Right lobe of liver (tissue), 6 donors: ENCODE measurements around the gene HYKK. TPM values are rescaled to one million over a fixed set of nuclear protein-coding genes. Genes with fewer than 3 reads are reported as not detected.
"Not testable (repeated sequence)": the region's sequence is repeated elsewhere in the genome, so short reads cannot be mapped to it uniquely, and the experiment has no call there.

Experiments
- ATAC-seq, 4 donors: fragments of 200-7000 bp; cut with Tn5 transposase; one replicate each; pipeline ENCODE4 v1.9.1; 2020; ENCODE audit warnings: mild to moderate bottlenecking in 4 of 4, moderate library complexity in 4 of 4
- DNase-seq, 3 donors: peaks; one replicate each; pipeline ENCODE4 v3.0.0-alpha.2; 2020
- H3K27ac ChIP-seq, 3 donors: fragments of 200-600 bp; one replicate each; pipeline ENCODE4 v1.8.0; 2022
- H3K27me3 ChIP-seq, 2 donors: fragments of 200-600 bp; one replicate each; pipeline ENCODE4 v1.8.0; 2022
- H3K36me3 ChIP-seq, 4 donors: fragments of 200-600 bp; sonication (generic) in 1 of 4; one replicate each; pipeline versions ENCODE4 v1.5.1 to v1.8.0; 2017 to 2022; ENCODE audit warnings: control low read depth in 1 of 4
- H3K4me1 ChIP-seq, 4 donors: fragments of 200-600 bp; sonication (generic) in 1 of 4; one replicate each; pipeline versions ENCODE4 v1.5.1 to v1.8.0; 2017 to 2022; ENCODE audit warnings: control low read depth in 1 of 4
- H3K4me3 ChIP-seq, 3 donors: fragments of 200-600 bp; one replicate each; pipeline ENCODE4 v1.8.0; 2022
- H3K9me3 ChIP-seq, 4 donors: fragments of 200-600 bp; sonication (generic) in 1 of 4; one replicate each; pipeline versions ENCODE4 v1.5.1 to v1.8.0; 2017 to 2022; ENCODE audit warnings: control low read depth in 1 of 4
- CTCF ChIP-seq, 4 donors: fragments of 200-600 bp in 3 of 4; fragments of 450-650 bp in 1 of 4; IDR thresholded peaks; one replicate each; pipeline versions ENCODE4 v1.5.1 to v1.8.0; 2016 to 2022; ENCODE audit warnings: antibody characterized with exemption in 4 of 4, mild to moderate bottlenecking in 2 of 4
- POLR2A ChIP-seq: fragments of 450-650 bp; IDR thresholded peaks from one replicate; pipeline ENCODE4 v1.6.1; 2017; ENCODE audit warnings: antibody characterized with exemption, mild to moderate bottlenecking
- WGBS: methylation state at CpG from one replicate; pipeline ENCODE4 v1.1.6; 2018; ENCODE audit warnings: low coverage, low lambda C conversion rate; ENCODE audit not compliant: insufficient coverage; ENCODE audit errors: missing lambda C conversion rate; 5-methylcytosine and 5-hydroxymethylcytosine counted together
- intact Hi-C, 2 donors: fragments of 100-400 bp; cut with DNase I; formaldehyde crosslinking; loops; one replicate each; pipeline versions ENCODE4 v1.11.2 to v1.14.1; 2022
- total RNA-seq, 6 experiments: library from RNA; depleted of rRNA in 2 of 6; stranded (reverse); fragments of >200 nt in 2 of 6; fragmentation: NEBNext Ultra II Directional in 3 of 6; extraction: Animal tissue kit (Norgen Biotek cat#: 25700) in 3 of 6; gene quantifications; one replicate each; pipeline versions ENCODE4 v1.1.0 to v1.2.4, GENCODE V29; 2016 to 2023
- donor health status: DM: no; HTN: yes; CAD: no.
- donor health status: DM: no; HTN: no; CAD: no.
- donor health status: DM: no; HTN: no; CAD: no.
- donor health status: DM: no; HTN: yes; CAD: no.
- donor health status: DM: no; HTN: yes; CAD: no.

The HYKK gene
- total RNA-seq, 6 experiments from 2014 or later, result 3.7 to 8.9 (median 5.2) TPM

GRCh38 chr15:78502641-78503040 is 4.7 kb upstream of the HYKK start:
- no peak overlapping the region for H3K27ac ChIP-seq
- peaks cover 0 to 16% (median 13%) of the 10 kb centered on the region in 4 donors for H3K36me3 ChIP-seq

GRCh38 chr15:78507831-78508160 is 419 bp downstream of the HYKK start:
- H3K36me3 ChIP-seq, result no peaks in the 10 kb centered on the region
- ATAC-seq (peak; percentile 31 to 57 (median 42)), DNase-seq (no peak)
- intact Hi-C loops, result no loop called here
- peak overlapping the region; percentile 85 to 91 (median 87) for H3K4me3 ChIP-seq
- H3K4me1 ChIP-seq, result peaks cover 0 to 5% (median 0%) of the 10 kb centered on the region in 4 donors
- H3K27ac ChIP-seq, result peak overlapping the region in 2 of 3 donors; percentile 20 to 61
- TF ChIP-seq CTCF (IDR thresholded peaks at IDR 0.05) (no peak), POLR2A (no peak)
- no peaks in the 10 kb centered on the region for H3K9me3 ChIP-seq
- no peaks in the 10 kb centered on the region for H3K27me3 ChIP-seq
- WGBS, result 0% methylated on average over 2 of the region's 13 CpGs

More at GRCh38 chr15:78502641-78503040, 4.7 kb upstream of the HYKK start:
- ATAC-seq, result no peak
- intact Hi-C loops, result no loop called here
- no peaks in the 10 kb centered on the region for H3K27me3 ChIP-seq
- H3K9me3 ChIP-seq, result no peaks in the 10 kb centered on the region
- no peaks in the 10 kb centered on the region for H3K4me1 ChIP-seq
- 100% methylated on average over 1 of the region's 2 CpGs for WGBS
- H3K4me3 ChIP-seq, result no peak overlapping the region
- no peak for DNase-seq
- TF ChIP-seq POLR2A (no peak), CTCF (IDR thresholded peaks at IDR 0.05) (no peak)

DNA sequence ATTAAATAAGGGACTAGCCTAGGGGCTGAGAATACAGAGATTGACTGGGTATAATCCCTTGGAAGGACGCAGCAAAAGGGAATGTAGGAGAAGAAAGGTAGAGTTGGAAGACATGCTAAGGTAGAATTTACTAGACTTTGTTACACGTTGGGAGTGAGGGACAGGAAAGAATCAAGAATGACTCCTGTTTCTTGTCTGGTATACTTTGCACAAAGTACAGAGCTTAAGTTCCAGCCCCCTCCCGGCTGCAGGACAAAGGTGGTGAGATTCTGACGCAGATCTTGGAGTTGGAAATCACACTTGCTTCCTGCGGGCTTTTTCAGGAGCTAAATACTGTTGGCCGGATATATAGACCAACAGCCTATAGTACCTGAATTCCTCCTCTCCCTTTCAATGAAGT is 895 bp downstream of the HYKK start:
- Histone ChIP-seq H3K9me3 (no peaks in the 10 kb centered on the region), H3K4me1 (peaks cover 0 to 5% (median 0%) of the 10 kb centered on the region in 4 donors), H3K27me3 (no peaks in the 10 kb centered on the region), H3K4me3 (peak overlapping the region; percentile 85 to 91 (median 87)), H3K36me3 (no peaks in the 10 kb centered on the region), H3K27ac (peak overlapping the region in 1 of 3 donors; percentile 61)
- DNase-seq (no peak), ATAC-seq (no peak)
- intact Hi-C loops, result no loop called here
- 34% methylated on average over 6 of the region's 6 CpGs for WGBS
- no peak for TF ChIP-seq POLR2A
- TF ChIP-seq CTCF (IDR thresholded peaks at IDR 0.05), result no peak

GRCh38 chr15:78509726-78510312 is 2.4 kb downstream of the HYKK start:
- Histone ChIP-seq H3K27ac (no peak overlapping the region), H3K36me3 (no peaks in the 10 kb centered on the region), H3K9me3 (no peaks in the 10 kb centered on the region), H3K4me3 (no peak overlapping the region), H3K27me3 (no peaks in the 10 kb centered on the region), H3K4me1 (peaks cover 0 to 5% (median 0%) of the 10 kb centered on the region in 4 donors)
- DNase-seq (no peak), ATAC-seq (no peak)
- WGBS, result 63% methylated on average over 6 of the region's 6 CpGs
- no peak for TF ChIP-seq CTCF (IDR thresholded peaks at IDR 0.05)
- TF ChIP-seq POLR2A, result no peak
- intact Hi-C loops, result no loop called here

GRCh38 chr15:78520035-78520434 is 12.7 kb downstream of the HYKK start:
- ATAC-seq, H3K4me1 ChIP-seq, H3K36me3 ChIP-seq, intact Hi-C loops, H3K27ac ChIP-seq, DNase-seq, H3K4me3 ChIP-seq, H3K27me3 ChIP-seq, H3K9me3 ChIP-seq: not testable (repeated sequence)
- 74% methylated on average over 2 of the region's 3 CpGs for WGBS
